HG02885 (cell line): ENCODE results near the gene DNAAF2.
A peak's percentile ranks its signal among the peaks of the same experiment; 100 is the strongest.
"Not testable (repeated sequence)": the region's sequence is repeated elsewhere in the genome, so short reads cannot be mapped to it uniquely, and the experiment has no call there.

ENCODE experiments used
- ATAC-seq: cut with Tn5 transposase; IDR thresholded peaks from one replicate; pipeline ENCODE4 v1.9.1; 2021; ENCODE audit warnings: mild to moderate bottlenecking; ENCODE audit not compliant: unreplicated experiment, poor library complexity

DNAAF2 gene

GRCh38 chr14:49585803-49586672 lies 49.0 kb downstream of the DNAAF2 start, which contains the start of gene RPS29:
RPS29 (minus strand) TSS chr14:49586380; CDS start chr14:49586346, 34 bp downstream.
- peak; percentile 89 for ATAC-seq

DNA sequence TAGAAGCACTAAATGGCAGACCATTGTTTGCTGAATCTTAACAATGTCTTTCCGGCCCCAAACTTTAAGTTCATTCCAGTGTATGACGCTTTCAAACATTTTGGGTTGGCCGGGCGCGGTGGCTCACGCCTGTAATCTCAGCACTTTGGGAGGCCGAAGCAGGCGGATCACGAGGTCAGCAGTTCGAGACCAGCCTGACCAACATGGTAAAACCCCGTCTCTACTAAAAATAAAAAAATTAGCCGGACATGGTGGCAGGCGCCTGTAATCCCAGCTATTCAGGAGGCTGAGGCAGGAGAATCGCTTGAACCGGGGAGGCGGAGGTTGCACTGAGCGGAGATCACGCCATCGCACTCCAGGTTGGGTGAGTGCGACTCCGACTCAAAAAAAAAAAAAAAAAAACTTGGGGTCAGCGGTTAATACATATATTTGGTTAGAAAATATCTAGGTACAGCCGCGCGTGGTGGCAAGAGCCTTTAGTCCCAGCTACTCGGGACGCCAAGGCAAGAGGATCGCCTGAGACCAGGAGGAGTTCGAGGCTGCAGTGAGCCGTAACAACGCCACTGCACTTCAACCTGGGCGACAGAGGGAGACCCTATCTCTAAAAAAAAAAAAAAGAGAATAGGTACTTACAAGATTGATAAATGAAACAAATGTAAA lies 49.9 kb downstream of the DNAAF2 start:
- ATAC-seq: not testable (repeated sequence)

DNA sequence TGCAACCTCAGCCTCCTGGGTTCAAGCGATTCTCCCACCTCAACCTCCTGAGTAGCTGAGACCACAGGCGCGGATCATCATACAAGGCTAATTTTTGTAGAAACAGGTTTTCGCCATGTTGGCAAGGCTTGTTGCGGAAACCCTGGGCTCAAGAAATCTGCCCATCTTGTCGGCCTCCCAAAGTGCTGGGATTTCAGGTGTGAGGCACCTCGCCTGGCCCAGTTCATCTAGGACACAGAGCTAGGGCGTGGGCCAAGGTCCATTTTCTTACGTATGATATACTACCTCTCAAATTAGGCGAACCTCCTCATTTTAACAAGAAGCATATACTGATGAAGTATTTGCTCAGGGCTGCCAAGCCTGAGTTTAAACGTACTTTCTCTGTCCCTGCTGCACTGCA lies 51.0 kb downstream of the DNAAF2 start:
- no peak for ATAC-seq

GRCh38 chr14:49583629-49584028 lies 51.4 kb downstream of the DNAAF2 start:
- ATAC-seq: no peak

GRCh38 chr14:49582113-49582977 lies 52.7 kb downstream of the DNAAF2 start:
- ATAC-seq: no peak

DNA sequence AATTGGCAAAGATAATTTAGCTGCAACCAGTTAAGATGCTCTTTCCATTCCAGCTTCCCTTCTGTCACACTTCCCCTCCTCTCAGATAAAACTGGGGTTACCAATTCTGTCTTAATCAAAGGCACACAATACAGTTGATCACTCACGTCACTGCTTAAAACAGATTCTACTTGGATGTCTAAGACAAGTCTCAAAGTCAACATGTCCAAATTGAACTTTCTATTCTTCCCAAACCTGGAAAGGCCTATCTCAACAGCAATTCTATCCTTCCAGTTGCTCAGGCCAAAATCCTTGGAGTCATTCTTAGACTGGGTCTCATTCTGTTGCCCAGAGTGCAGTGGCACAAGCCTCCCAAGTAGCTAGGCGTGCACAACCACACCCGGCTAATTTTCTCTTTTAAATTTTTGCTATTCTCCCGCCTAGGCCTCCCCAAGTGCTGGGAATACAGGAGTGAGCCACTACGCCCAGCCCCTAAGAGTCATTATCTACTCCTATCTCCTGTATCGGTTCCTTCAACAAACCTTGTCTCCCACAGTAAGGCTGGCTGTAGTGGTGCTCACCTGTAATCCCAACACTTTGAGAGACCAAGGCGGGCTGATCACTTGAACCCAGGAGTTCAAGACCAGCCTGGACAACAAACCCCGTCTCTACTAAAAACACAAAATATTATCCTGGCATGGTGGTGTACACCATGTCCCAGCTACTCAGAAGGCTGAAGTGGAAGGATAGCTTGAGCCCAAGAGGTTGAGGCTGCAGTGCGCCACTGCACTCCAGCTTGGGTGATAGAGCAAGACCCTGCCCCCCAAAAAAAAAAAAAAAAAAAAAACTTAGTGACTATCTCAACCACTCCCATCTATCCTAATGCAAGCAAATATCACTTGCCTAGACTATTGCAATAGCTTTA lies 53.6 kb downstream of the DNAAF2 start:
- no peak for ATAC-seq

DNA sequence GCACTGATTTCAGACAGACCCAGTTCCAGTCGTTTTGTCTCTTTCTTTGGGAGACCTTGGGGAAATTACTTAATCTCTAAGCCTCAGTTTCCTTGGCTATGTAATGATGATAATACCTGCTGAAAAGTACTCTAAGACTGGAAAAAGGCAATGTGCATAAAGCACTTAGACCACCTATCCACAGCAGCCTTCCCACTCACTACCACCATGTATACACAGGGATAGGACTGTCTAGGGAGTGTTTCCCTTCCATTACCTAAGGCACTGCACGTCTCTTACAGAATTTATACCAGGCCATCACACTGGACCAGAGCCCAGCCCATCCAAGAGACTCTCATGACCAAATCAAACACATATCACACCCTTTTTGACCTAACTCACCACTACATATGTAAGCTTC lies 55.2 kb downstream of the DNAAF2 start:
- no peak for ATAC-seq

DNA sequence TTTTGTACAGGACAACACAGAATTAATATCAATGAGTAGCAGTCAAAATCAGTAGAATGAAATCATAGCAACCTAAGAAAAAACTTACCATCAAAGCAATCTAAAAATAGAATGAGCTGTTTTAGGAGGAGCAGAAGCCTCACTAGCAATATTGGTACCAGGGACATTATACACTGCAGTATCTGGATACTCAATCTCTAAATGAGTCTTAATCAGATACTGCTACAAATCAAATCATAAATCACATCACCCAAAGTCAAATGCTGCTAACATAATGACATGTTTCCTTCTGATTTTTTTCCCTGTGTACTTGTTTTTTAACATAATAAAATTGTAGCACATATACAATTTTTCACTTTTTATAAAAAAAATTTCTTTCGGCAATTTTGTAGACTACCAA lies 56.9 kb downstream of the DNAAF2 start:
- no peak for ATAC-seq
